ENCODE results near the gene CUEDC2. TPM values are rescaled to one million over a fixed set of nuclear protein-coding genes. Genes with fewer than 3 reads are reported as not detected.

Gene CUEDC2
- total and polyA plus RNA-seq, 7 experiments from 2014 or later, result 27.0 to 69.0 (median 36.1) TPM

- intact Hi-C loops (cut with micrococcal nuclease), result no loop called here
- Mint-ChIP-seq H3K27ac (no peak overlapping the region), H3K36me3 (peaks cover 6 to 42% (median 13%) of the 10 kb centered on the region in 5 donors), H3K4me1 (peaks cover 0 to 4% (median 0%) of the 10 kb centered on the region in 7 donors), H3K4me3 (no peak overlapping the region), H3K9me3 (no peaks in the 10 kb centered on the region), H3K27me3 (no peaks in the 10 kb centered on the region)
- no peak overlapping the region for H3K27ac ChIP-seq (ENCODE audit: low read depth, low read length)
- POLR2A ChIA-PET, result no interaction called here
- CTCF ChIA-PET, result no interaction called here
- no peaks in the 10 kb centered on the region for H3K4me1 ChIP-seq (ENCODE audit: control insufficient read depth in 2 of 2, insufficient read depth in 2 of 2, low read length in 2 of 2)
- no peak overlapping the region for H3K4me3 ChIP-seq (ENCODE audit: low read length)
- DNase-seq (no peak), ATAC-seq (no peak)
- peaks cover 14 to 75% (median 15%) of the 10 kb centered on the region in 3 experiments for H3K36me3 ChIP-seq (ENCODE audit: control insufficient read depth in 2 of 3, insufficient read depth in 3 of 3, low read length in 3 of 3)
- H3K9me3 ChIP-seq (ENCODE audit: control insufficient read depth in 2 of 3, low read length in 3 of 3), result no peaks in the 10 kb centered on the region
- H3K27me3 ChIP-seq (ENCODE audit: control insufficient read depth in 2 of 2, insufficient read depth in 2 of 2, low read length in 2 of 2), result no peaks in the 10 kb centered on the region
Measured at GRCh38 chr10:102379383-102379782, 53.0 kb downstream of the CUEDC2 start.

- no peaks in the 10 kb centered on the region for H3K4me1 ChIP-seq (ENCODE audit: control insufficient read depth in 2 of 2, insufficient read depth in 2 of 2, low read length in 2 of 2)
- no peak overlapping the region for H3K4me3 ChIP-seq (ENCODE audit: low read length)
- intact Hi-C loops (cut with micrococcal nuclease), result no loop called here
- Mint-ChIP-seq H3K27ac (peak overlapping the region in 2 of 9 donors; percentile 19 to 51), H3K9me3 (no peaks in the 10 kb centered on the region), H3K4me1 (peaks cover 0 to 4% (median 0%) of the 10 kb centered on the region in 7 donors), H3K36me3 (peaks cover 8 to 49% (median 17%) of the 10 kb centered on the region in 5 donors), H3K27me3 (no peaks in the 10 kb centered on the region), H3K4me3 (no peak overlapping the region)
- peaks cover 16 to 78% (median 23%) of the 10 kb centered on the region in 3 experiments for H3K36me3 ChIP-seq (ENCODE audit: control insufficient read depth in 2 of 3, insufficient read depth in 3 of 3, low read length in 3 of 3)
- DNase-seq (no peak), ATAC-seq (no peak)
- no peaks in the 10 kb centered on the region for H3K9me3 ChIP-seq (ENCODE audit: control insufficient read depth in 2 of 3, low read length in 3 of 3)
- no peaks in the 10 kb centered on the region for H3K27me3 ChIP-seq (ENCODE audit: control insufficient read depth in 2 of 2, insufficient read depth in 2 of 2, low read length in 2 of 2)
- no peak overlapping the region for H3K27ac ChIP-seq (ENCODE audit: low read depth, low read length)
- ChIA-PET CTCF (no interaction called here), POLR2A (no interaction called here)
Measured at GRCh38 chr10:102376901-102377300, 55.5 kb downstream of the CUEDC2 start.

GRCh38 chr10:102375867-102376266 is 56.5 kb downstream of the CUEDC2 start:
- H3K9me3 Mint-ChIP-seq, result no peaks in the 10 kb centered on the region
- DNase-seq (no peak), ATAC-seq (no peak)
- H3K36me3 Mint-ChIP-seq, result peaks cover 5 to 49% (median 17%) of the 10 kb centered on the region in 5 donors
- H3K4me3 ChIP-seq (ENCODE audit: low read length), result no peak overlapping the region
- H3K4me3 Mint-ChIP-seq, result no peak overlapping the region
- H3K4me1 Mint-ChIP-seq, result peaks cover 0 to 4% (median 0%) of the 10 kb centered on the region in 7 donors
- no peak overlapping the region for H3K27ac Mint-ChIP-seq
- no peak overlapping the region for H3K27ac ChIP-seq (ENCODE audit: low read depth, low read length)
- H3K27me3 Mint-ChIP-seq, result no peaks in the 10 kb centered on the region
- H3K4me1 ChIP-seq (ENCODE audit: control insufficient read depth in 2 of 2, insufficient read depth in 2 of 2, low read length in 2 of 2), result no peaks in the 10 kb centered on the region
- ChIA-PET CTCF (no interaction called here), POLR2A (interaction anchor here (0.5 kb wide), 1 partner anchor 119 kb away, joined by 3 read pairs; no protein-coding TSS in a partner anchor)
- H3K9me3 ChIP-seq (ENCODE audit: control insufficient read depth in 2 of 3, low read length in 3 of 3), result no peaks in the 10 kb centered on the region
- no peaks in the 10 kb centered on the region for H3K27me3 ChIP-seq (ENCODE audit: control insufficient read depth in 2 of 2, insufficient read depth in 2 of 2, low read length in 2 of 2)
- H3K36me3 ChIP-seq (ENCODE audit: control insufficient read depth in 2 of 3, insufficient read depth in 3 of 3, low read length in 3 of 3), result peaks cover 24 to 76% (median 26%) of the 10 kb centered on the region in 3 experiments
- intact Hi-C loops (cut with micrococcal nuclease), result no loop called here

GRCh38 chr10:102375250-102375649 is 57.1 kb downstream of the CUEDC2 start:
- H3K27ac ChIP-seq (ENCODE audit: low read depth, low read length), result no peak overlapping the region
- peaks cover 29 to 76% (median 30%) of the 10 kb centered on the region in 3 experiments for H3K36me3 ChIP-seq (ENCODE audit: control insufficient read depth in 2 of 3, insufficient read depth in 3 of 3, low read length in 3 of 3)
- no peak overlapping the region for H3K4me3 Mint-ChIP-seq
- ChIA-PET CTCF (no interaction called here), POLR2A (no interaction called here)
- peak; percentile 44 for ATAC-seq
- H3K9me3 ChIP-seq (ENCODE audit: control insufficient read depth in 2 of 3, low read length in 3 of 3), result no peaks in the 10 kb centered on the region
- no peak overlapping the region for H3K27ac Mint-ChIP-seq
- no peaks in the 10 kb centered on the region for H3K4me1 ChIP-seq (ENCODE audit: control insufficient read depth in 2 of 2, insufficient read depth in 2 of 2, low read length in 2 of 2)
- H3K27me3 Mint-ChIP-seq, result no peaks in the 10 kb centered on the region
- no peak overlapping the region for H3K4me3 ChIP-seq (ENCODE audit: low read length)
- H3K36me3 Mint-ChIP-seq, result peaks cover 5 to 52% (median 21%) of the 10 kb centered on the region in 5 donors
- peaks cover 0 to 3% (median 0%) of the 10 kb centered on the region in 7 donors for H3K4me1 Mint-ChIP-seq
- intact Hi-C loops (cut with micrococcal nuclease), result no loop called here
- no peaks in the 10 kb centered on the region for H3K9me3 Mint-ChIP-seq
- DNase-seq, result no peak
- no peaks in the 10 kb centered on the region for H3K27me3 ChIP-seq (ENCODE audit: control insufficient read depth in 2 of 2, insufficient read depth in 2 of 2, low read length in 2 of 2)

Small RNAs within 50 kb of the gene (microRNA-seq; reads per million reads assigned to microRNA genes)
- gene MIR146B (ENCODE audit: borderline microRNAs expressed), result 34,928 reads per million, percentile 96 among the genes with 10 or more reads in this experiment

Other genes starting within 250 kb of the CUEDC2 start
- not detected for gene ELOVL3, start 206.3 kb downstream of the CUEDC2 start, total RNA-seq
- gene ELOVL3, start 206.3 kb downstream of the CUEDC2 start, polyA plus RNA-seq, result not detected
- not detected for gene PITX3, start 191.1 kb downstream of the CUEDC2 start, total RNA-seq
- not detected for gene PITX3, start 191.1 kb downstream of the CUEDC2 start, polyA plus RNA-seq
- 10 to 100 TPM; 36.2 to 47.2 (median 37.8) TPM for gene GBF1, start 187.0 kb downstream of the CUEDC2 start, total RNA-seq
- gene GBF1, start 187.0 kb downstream of the CUEDC2 start, polyA plus RNA-seq, result 10 to 100 TPM in 1 of 2 donors, 1 to 10 TPM in 1; 8.5 to 24.3 TPM
- gene NFKB2, start 36.9 kb downstream of the CUEDC2 start, total RNA-seq, result 100 to 1,000 TPM; 146 to 271 (median 222) TPM
- gene NFKB2, start 36.9 kb downstream of the CUEDC2 start, polyA plus RNA-seq, result 10 to 100 TPM in 1 of 2 donors, 1 to 10 TPM in 1; 8.7 to 13.1 TPM
- gene PSD, start 13.8 kb downstream of the CUEDC2 start, total RNA-seq, result 10 to 100 TPM in 3 of 5 experiments, 1 to 10 TPM in 2; 3.5 to 16.9 (median 11.2) TPM
- 1 to 10 TPM; 3.9 to 4.5 TPM for gene PSD, start 13.8 kb downstream of the CUEDC2 start, polyA plus RNA-seq
- 10 to 100 TPM; 10.8 to 21.0 (median 14.1) TPM for gene FBXL15, start 11.7 kb downstream of the CUEDC2 start, total RNA-seq
- 10 to 100 TPM; 26.7 to 40.4 TPM for gene FBXL15, start 11.7 kb downstream of the CUEDC2 start, polyA plus RNA-seq
- gene C10orf95, start 19.0 kb upstream of the CUEDC2 start, total RNA-seq, result under 1 TPM in 4 of 5 experiments, not detected in 1; 0.19 to 0.78 (median 0.51) TPM
- under 1 TPM; 0.32 to 0.41 TPM for gene C10orf95, start 19.0 kb upstream of the CUEDC2 start, polyA plus RNA-seq
- gene ACTR1A, start 70.1 kb upstream of the CUEDC2 start, total RNA-seq, result 10 to 100 TPM; 47.5 to 69.4 (median 58.9) TPM
- gene ACTR1A, start 70.1 kb upstream of the CUEDC2 start, polyA plus RNA-seq, result 10 to 100 TPM; 49.8 to 66.0 TPM
- 10 to 100 TPM; 10.7 to 17.5 (median 16.1) TPM for gene SUFU, start 71.4 kb upstream of the CUEDC2 start, total RNA-seq
- 10 to 100 TPM in 1 of 2 donors, 1 to 10 TPM in 1; 2.9 to 10.8 TPM for gene SUFU, start 71.4 kb upstream of the CUEDC2 start, polyA plus RNA-seq
- 10 to 100 TPM; 55.2 to 88.7 (median 59.1) TPM for gene TRIM8, start 211.9 kb upstream of the CUEDC2 start, total RNA-seq
- gene TRIM8, start 211.9 kb upstream of the CUEDC2 start, polyA plus RNA-seq, result 10 to 100 TPM; 23.9 to 50.5 TPM

Measured in naive thymus-derived CD4-positive, alpha-beta T cell (primary cell).